Thoracic aorta (tissue), 2 donors: Measurements from ENCODE around the gene ABHD8. TPM values are rescaled to one million over a fixed set of nuclear protein-coding genes. Genes with fewer than 3 reads are reported as not detected.

Source experiments
- ATAC-seq: fragments of 150-250 bp; one replicate; pipeline ENCODE4 v1.8.0; 2017; ENCODE audit warnings: low read depth; ENCODE audit not compliant: insufficient number of reproducible peaks, low FRiP score
- DNase-seq: peaks from one replicate; pipeline ENCODE4 v3.0.0-alpha.2; 2020; ENCODE audit warnings: low spot score
- H3K27ac ChIP-seq, 2 donors: fragments of 200-600 bp; sonication (generic); 1 replicate in 1 of 2; 2 replicates in 1 of 2; pipeline ENCODE4 v1.5.1; 2016; ENCODE audit warnings: mild to moderate bottlenecking in 2 of 2, moderate library complexity in 2 of 2
- H3K27me3 ChIP-seq: fragments of 200-600 bp; sonication (generic); replicated peaks from 2 replicates; pipeline ENCODE4 v1.6.0; 2016; ENCODE audit warnings: mild to moderate bottlenecking; ENCODE audit not compliant: insufficient read depth
- H3K36me3 ChIP-seq: fragments of 200-600 bp; sonication (generic); one replicate; pipeline ENCODE4 v1.5.1; 2016
- H3K4me1 ChIP-seq, 2 donors: fragments of 200-600 bp; sonication (generic); 1 replicate in 1 of 2; 2 replicates in 1 of 2; pipeline versions ENCODE4 v1.5.1 to v1.6.0; 2016; ENCODE audit warnings: low read depth in 2 of 2, mild to moderate bottlenecking in 1 of 2; ENCODE audit not compliant: control insufficient read depth in 1 of 2
- H3K4me3 ChIP-seq: fragments of 200-600 bp; sonication (generic); 2 replicates; pipeline ENCODE4 v1.5.1; 2016; ENCODE audit warnings: mild to moderate bottlenecking
- H3K9me3 ChIP-seq: fragments of 200-600 bp; sonication (generic); 2 replicates; pipeline ENCODE4 v1.5.1; 2016
- total RNA-seq, 2 donors: library from RNA; depleted of rRNA; stranded (reverse); fragments of >200 nt; gene quantifications; one replicate each; pipeline versions ENCODE4 v1.1.0 to v1.2.3, GENCODE V29; 2016
- TF ChIP-seq, protein P1 (sequence below): fragments of 200-600 bp; sonication (generic); IDR thresholded peaks from one replicate; pipeline ENCODE4 v1.5.1; 2019; ENCODE audit warnings: antibody characterized with exemption

ABHD8 gene
- total RNA-seq, 2 donors from 2014 or later: 9.8 to 24.0 TPM

DNA sequence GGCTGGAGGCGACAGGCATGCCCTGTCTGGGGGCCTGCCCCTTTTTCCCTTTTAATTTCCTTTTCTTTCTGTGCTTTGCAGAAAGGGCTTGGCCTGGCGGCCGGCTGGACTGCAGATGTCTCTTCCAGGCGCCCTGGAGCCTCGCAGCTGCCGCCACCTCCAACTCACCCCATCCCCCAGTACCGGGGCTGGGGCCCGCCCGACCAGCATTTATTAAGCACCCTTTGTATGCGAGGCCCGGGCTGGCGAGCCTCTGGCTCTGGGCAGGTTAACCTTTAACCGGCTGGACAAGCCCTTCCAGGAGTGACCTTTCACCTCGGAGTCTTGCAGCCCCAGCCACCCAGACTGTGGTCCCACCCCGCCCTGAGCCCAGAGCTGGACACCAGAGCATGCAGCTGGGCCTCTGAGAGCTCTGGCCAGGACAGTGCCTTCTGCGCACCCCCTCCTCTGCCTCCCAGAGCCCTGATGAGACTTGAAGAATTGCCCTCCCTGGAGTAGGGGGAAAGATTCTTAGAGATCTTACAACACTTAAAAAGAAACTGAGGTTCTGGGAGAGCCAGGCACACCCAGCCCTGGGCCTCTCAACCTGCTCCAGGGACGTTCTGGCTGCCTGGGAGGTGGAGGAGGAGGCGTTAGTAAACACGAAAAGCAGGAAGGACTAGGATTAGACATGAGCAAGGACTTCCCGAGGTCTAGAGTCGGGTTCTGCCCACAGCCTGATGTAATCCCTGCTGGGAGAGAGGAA, 56.4 kb downstream of the ABHD8 start:
- Histone ChIP-seq H3K36me3 (no peaks in the 10 kb centered on the region), H3K27me3 (no peaks in the 10 kb centered on the region), H3K9me3 (no peaks in the 10 kb centered on the region), H3K4me3 (peak overlapping the region; percentile 86), H3K4me1 (peaks cover 11 to 31% of the 10 kb centered on the region in 2 donors), H3K27ac (peak overlapping the region; percentile 65 to 76)
- ATAC-seq (no peak), DNase-seq (no peak)
- TF ChIP-seq, protein P1, sequence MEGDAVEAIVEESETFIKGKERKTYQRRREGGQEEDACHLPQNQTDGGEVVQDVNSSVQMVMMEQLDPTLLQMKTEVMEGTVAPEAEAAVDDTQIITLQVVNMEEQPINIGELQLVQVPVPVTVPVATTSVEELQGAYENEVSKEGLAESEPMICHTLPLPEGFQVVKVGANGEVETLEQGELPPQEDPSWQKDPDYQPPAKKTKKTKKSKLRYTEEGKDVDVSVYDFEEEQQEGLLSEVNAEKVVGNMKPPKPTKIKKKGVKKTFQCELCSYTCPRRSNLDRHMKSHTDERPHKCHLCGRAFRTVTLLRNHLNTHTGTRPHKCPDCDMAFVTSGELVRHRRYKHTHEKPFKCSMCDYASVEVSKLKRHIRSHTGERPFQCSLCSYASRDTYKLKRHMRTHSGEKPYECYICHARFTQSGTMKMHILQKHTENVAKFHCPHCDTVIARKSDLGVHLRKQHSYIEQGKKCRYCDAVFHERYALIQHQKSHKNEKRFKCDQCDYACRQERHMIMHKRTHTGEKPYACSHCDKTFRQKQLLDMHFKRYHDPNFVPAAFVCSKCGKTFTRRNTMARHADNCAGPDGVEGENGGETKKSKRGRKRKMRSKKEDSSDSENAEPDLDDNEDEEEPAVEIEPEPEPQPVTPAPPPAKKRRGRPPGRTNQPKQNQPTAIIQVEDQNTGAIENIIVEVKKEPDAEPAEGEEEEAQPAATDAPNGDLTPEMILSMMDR: no peak

DNA sequence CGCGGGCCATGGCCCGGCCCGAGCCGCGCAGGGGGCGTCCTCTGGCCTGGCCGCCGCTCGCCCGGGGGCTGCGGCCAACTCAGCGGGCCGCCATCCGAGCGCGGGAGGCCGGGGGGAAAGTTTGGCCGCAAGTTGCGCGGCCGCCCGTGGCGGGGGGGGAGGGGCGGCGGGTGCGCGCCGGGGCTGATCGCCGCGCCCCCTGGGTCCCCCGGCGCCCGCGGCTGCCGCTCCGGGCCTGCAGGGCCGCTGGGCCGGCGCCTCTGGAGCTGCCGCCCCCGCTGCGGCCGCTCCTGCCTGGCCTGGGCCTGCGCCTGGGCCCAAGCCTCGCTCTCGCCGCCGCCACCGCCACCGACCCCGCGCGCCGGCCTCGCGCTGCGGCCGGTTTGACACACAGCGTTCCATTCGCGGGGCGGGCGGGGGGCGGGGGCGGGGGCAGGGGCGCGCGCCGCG, 57.7 kb downstream of the ABHD8 start, which contains the start of gene NR2F6:
TSS of gene NR2F6 (minus strand) at position 385 of the 450 bp plus-strand sequence. CDS start 699 bp downstream, outside the sequence.
- H3K4me1 ChIP-seq: peaks cover 18 to 40% of the 10 kb centered on the region in 2 donors
- H3K36me3 ChIP-seq: peaks cover 4% of the 10 kb centered on the region
- TF ChIP-seq, protein P1: no peak
- H3K9me3 ChIP-seq: no peaks in the 10 kb centered on the region
- no peak for DNase-seq
- peak within 1 kb of the TSS; percentile 75 to 87 for H3K27ac ChIP-seq
- H3K27me3 ChIP-seq: no peaks in the 10 kb centered on the region
- no peak for ATAC-seq
- H3K4me3 ChIP-seq: peak within 1 kb of the TSS; percentile 86

DNA sequence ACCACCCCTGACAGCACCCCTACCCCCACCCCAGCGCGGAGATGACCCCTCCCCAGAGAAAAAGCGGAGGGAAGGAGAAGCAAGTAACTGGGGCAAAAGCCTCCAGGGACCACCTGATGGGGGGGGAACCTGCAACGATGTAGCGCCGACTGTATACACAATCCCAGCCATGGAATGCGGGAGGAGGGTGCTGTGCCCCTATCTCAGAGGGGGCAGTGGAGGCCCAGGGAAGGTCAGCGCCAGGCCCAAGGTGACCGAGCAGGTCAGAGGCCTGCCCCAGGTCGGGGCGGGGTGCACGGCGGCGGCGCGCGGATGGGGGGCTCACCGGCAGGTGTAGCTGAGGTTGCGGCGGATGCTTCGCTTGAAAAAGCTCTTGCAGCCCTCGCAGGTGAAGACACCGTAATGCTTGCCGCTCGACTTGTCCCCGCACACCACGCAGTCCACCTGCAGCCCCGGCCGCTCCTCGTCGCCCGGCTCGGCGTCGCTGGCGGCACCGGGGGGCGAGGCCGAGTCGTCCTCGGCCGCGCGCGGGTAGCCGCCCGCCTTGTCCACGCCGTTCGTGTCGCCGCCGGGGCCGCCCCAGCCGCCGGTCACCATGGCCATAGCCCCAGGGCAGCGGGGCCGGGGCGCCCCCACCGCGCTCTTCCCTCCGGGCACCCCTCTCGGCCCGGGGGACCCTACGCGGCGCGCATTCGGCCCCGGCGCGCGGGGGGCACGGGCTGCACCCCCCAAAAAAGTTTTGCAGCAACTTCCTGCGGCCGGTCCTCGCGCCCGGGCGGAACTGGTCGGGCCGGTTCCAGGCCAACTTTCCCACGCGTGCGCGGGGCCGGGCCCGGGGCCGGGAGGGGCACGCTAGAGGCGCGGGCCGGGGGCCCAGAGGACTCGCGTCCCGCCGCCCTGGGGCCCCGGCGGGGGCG, 58.3 kb downstream of the ABHD8 start:
- Histone ChIP-seq H3K9me3 (no peaks in the 10 kb centered on the region), H3K4me1 (peaks cover 18 to 40% of the 10 kb centered on the region in 2 donors), H3K27me3 (no peaks in the 10 kb centered on the region), H3K36me3 (peaks cover 6% of the 10 kb centered on the region), H3K4me3 (peak overlapping the region; percentile 84), H3K27ac (peak overlapping the region; percentile 75 to 87)
- TF ChIP-seq, protein P1: no peak
- DNase-seq (no peak), ATAC-seq (no peak)

DNA sequence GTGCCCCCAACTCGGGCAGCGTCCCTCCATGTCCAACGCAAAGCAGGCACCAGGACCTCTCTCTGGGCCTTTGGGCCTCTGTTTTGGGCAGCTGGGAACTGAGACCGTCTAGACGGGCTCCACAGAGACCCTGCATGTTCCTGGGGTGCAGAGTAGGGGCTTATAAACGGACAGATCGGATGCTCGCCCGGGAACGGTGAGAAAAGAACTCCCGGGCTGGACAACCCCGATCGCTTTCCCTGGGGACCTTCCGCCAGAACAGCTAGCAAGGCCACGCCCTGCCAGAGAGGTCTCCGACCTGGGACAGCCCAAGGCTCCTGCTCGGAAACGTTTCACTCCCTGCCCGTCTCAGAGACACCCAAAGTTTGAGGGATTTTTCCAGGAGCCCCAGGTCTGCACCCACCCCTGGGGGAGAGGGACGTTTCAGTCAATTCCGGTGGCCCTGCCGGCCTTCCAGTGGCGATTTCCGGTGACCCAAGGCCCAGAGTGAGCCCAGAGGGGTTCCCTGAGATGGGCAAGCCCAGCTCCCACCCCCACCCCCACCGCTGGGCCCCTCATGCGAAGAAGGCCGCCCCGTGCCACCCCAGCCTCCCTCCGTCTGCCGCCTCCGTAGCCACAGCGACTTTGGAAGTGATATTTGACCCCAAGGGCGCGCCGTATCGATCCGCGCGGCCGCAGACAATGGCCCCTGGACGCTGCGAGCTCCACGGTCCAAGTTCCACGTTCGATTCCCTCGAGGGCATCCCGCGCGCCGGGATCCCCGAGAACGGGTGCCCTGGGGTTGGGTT, 59.2 kb downstream of the ABHD8 start:
- Histone ChIP-seq H3K27ac (peak overlapping the region; percentile 75 to 87), H3K4me3 (peak overlapping the region; percentile 84), H3K36me3 (peaks cover 6% of the 10 kb centered on the region), H3K9me3 (no peaks in the 10 kb centered on the region), H3K4me1 (peaks cover 18 to 40% of the 10 kb centered on the region in 2 donors), H3K27me3 (no peaks in the 10 kb centered on the region)
- ATAC-seq (no peak), DNase-seq (no peak)
- TF ChIP-seq, protein P1: no peak
